MM.1S (cell line): Measurements from ENCODE around the gene PRM2.

Experiments used
- EZH2 ChIP-seq: fragments of 300-600 bp; sonication (generic); optimal IDR thresholded peaks from 2 replicates; pipeline ENCODE3; 2017; ENCODE audit warnings: low read depth, mild to moderate bottlenecking, antibody characterized with exemption, low read length, mixed read lengths
- EZH2phosphoT487 ChIP-seq: fragments of 300-600 bp; sonication (generic); IDR thresholded peaks from 2 replicates; pipeline ENCODE4 v1.6.1; 2018; ENCODE audit warnings: antibody characterized with exemption, low read length
- TF ChIP-seq, protein P1 (sequence below): fragments of 300-600 bp; sonication (generic); IDR thresholded peaks from 2 replicates; pipeline ENCODE4 v1.5.1; 2016; ENCODE audit warnings: antibody characterized with exemption, low read length, mixed read lengths

DNA sequence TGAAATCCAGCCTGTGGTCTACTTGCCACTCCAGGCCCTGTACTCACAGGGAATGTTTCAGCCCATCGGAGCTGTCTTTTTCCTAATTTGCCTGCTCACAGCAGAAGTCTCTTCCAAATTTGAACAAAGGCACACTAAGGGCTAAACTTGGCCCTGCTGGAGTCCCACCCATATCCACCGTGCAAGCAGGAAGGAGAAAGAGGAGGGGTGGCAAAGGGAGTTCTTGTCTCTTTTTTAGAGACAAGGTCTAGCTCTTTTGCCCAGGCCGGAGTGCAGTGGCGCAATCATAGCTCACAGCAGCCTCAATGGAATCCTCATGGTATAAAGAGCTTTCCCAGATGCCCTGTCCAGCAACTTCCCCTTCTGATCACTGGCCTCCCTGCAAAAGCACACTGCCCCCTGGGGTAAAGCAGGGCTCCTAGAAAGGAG lies 7.6 kb upstream of the PRM2 start:
- TF ChIP-seq, protein P1, sequence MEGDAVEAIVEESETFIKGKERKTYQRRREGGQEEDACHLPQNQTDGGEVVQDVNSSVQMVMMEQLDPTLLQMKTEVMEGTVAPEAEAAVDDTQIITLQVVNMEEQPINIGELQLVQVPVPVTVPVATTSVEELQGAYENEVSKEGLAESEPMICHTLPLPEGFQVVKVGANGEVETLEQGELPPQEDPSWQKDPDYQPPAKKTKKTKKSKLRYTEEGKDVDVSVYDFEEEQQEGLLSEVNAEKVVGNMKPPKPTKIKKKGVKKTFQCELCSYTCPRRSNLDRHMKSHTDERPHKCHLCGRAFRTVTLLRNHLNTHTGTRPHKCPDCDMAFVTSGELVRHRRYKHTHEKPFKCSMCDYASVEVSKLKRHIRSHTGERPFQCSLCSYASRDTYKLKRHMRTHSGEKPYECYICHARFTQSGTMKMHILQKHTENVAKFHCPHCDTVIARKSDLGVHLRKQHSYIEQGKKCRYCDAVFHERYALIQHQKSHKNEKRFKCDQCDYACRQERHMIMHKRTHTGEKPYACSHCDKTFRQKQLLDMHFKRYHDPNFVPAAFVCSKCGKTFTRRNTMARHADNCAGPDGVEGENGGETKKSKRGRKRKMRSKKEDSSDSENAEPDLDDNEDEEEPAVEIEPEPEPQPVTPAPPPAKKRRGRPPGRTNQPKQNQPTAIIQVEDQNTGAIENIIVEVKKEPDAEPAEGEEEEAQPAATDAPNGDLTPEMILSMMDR, result no peak
- TF ChIP-seq EZH2, result no peak
- TF ChIP-seq EZH2phosphoT487, result no peak
